HG02642 (cell line): ENCODE results near the gene CMTR1.
"Not testable (repeated sequence)": the region's sequence is repeated elsewhere in the genome, so short reads cannot be mapped to it uniquely, and the experiment has no call there.

Experiments
- ATAC-seq: cut with Tn5 transposase; IDR thresholded peaks from one replicate; pipeline ENCODE4 v1.9.1; 2021; ENCODE audit warnings: mild to moderate bottlenecking; ENCODE audit not compliant: unreplicated experiment, poor library complexity

Gene CMTR1, protein sequence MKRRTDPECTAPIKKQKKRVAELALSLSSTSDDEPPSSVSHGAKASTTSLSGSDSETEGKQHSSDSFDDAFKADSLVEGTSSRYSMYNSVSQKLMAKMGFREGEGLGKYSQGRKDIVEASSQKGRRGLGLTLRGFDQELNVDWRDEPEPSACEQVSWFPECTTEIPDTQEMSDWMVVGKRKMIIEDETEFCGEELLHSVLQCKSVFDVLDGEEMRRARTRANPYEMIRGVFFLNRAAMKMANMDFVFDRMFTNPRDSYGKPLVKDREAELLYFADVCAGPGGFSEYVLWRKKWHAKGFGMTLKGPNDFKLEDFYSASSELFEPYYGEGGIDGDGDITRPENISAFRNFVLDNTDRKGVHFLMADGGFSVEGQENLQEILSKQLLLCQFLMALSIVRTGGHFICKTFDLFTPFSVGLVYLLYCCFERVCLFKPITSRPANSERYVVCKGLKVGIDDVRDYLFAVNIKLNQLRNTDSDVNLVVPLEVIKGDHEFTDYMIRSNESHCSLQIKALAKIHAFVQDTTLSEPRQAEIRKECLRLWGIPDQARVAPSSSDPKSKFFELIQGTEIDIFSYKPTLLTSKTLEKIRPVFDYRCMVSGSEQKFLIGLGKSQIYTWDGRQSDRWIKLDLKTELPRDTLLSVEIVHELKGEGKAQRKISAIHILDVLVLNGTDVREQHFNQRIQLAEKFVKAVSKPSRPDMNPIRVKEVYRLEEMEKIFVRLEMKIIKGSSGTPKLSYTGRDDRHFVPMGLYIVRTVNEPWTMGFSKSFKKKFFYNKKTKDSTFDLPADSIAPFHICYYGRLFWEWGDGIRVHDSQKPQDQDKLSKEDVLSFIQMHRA

GRCh38 chr6:37432916-37433656 is at the start of gene CMTR1:
TSS of gene CMTR1 (plus strand) at chr6:37433221. CDS start at chr6:37435630, 2,409 bp downstream.
- ATAC-seq = peak; percentile 93

DNA sequence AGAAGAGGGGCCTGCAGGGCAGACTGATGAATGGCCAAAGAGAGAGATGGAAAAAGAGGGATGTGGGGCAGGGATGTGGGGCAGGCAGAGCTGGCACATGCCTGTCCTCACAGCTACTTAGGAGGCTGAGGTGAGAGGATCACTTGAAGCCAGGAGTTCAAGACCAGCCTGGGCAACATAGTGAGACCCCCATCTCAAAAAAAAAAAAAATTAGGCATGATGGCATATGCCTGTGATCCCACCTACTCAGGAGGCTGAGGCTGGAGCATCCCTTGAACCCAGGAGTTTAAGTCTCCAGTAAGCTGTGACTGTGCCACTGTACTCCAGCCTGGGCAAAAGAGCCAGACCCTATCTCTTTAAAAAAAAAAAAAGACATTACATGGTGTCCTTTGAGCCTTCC is 44.4 kb upstream of the CMTR1 start:
- ATAC-seq = no peak

- no peak for ATAC-seq
Observed at GRCh38 chr6:37389857-37390256, 43.2 kb upstream of the CMTR1 start.

DNA sequence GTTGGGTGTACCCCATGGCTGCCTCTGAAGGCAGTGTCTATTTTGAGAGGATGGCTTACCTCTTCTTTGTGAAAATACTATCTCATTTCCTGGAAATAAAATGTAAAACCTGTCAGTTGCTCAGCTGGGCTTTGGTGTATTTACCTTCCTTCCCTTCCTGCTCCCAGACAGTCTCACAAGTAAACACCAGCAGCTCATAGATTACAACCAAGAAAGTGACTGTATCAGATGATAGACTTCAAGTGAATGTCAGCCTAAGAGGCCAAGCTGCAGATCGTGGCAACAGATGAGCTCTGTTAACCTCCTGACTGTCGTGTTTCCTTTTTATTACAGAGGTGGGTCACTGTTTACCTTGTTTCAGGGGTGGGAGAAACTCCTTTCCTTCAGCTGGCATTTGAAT is 41.9 kb upstream of the CMTR1 start:
- no peak for ATAC-seq

GRCh38 chr6:37392821-37393220 is 40.2 kb upstream of the CMTR1 start:
- no peak for ATAC-seq

GRCh38 chr6:37393381-37393929 is 39.6 kb upstream of the CMTR1 start:
- no peak for ATAC-seq

- no peak for ATAC-seq
Observed at GRCh38 chr6:37396571-37397180, 36.3 kb upstream of the CMTR1 start.

DNA sequence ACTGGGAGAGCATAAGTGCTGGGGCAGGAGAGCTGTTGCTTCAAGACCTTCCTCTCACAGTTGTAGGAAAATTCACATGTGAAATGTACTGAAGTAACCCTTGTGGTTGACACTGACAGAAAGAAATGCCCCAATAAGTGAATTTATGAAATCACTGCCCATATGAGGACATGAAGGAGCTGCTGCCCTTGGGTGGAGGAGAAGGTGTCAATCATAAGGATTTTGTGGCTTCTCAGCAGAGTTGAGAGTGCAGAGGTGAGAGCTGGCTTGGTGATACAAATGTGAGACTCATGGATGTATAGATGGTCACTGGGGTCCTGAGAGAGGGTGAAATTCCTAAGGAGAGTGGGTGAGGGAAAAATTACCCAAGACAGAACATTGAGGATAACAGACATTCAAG is 33.9 kb upstream of the CMTR1 start:
- ATAC-seq = no peak

DNA sequence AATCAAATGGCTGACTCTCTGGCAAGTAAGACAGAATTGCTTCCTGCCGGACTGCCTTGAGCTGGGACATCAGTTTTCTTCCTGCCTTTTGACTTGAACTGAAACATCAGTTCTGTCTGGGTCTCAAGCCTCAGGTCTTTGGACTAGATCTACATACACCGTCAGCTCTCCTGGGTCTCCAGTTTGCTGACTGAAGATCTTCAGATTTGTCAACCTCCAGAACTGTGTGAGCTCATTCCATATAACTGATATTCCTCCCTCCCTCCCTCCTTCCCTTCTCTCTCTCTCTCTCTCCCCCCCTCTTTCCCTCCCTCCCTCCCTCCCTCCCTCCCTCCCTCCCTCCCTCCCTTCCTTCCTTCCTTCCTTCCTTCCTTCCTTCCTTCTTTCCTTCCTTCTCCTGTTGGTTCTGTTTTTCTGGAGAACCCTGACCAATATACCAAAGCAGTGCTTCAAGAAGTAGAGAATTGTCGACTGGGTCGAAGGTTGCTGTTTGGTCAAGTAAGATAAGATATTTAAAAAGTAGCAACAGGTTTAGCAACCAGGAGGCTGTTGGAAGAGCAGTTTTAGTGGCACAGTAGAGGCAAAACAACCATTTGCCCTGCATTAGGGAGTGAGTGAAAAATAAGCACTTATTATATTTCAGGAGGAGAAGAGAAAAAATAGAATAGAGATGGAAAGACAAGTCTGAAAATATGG is 33.1 kb upstream of the CMTR1 start:
- ATAC-seq = no peak

DNA sequence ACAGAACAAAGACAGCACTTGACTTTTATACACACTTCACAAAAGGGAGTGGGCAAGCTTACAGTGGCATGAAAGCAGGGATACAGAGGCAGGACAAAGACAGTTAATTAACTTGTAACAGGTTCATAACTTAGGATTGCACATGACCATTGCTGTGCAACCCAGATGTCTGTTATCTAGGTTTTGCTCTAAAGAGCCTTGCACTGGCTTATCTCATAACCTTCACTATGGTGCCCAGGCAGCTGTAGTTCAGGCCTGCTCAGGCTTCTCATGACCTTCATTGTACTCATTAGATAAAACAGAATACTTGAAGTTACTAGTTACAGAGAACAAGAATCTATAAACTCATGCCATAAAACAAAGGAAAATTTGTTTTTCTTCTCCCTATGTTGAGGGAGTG is 31.4 kb upstream of the CMTR1 start:
- ATAC-seq = not testable (repeated sequence)

DNA sequence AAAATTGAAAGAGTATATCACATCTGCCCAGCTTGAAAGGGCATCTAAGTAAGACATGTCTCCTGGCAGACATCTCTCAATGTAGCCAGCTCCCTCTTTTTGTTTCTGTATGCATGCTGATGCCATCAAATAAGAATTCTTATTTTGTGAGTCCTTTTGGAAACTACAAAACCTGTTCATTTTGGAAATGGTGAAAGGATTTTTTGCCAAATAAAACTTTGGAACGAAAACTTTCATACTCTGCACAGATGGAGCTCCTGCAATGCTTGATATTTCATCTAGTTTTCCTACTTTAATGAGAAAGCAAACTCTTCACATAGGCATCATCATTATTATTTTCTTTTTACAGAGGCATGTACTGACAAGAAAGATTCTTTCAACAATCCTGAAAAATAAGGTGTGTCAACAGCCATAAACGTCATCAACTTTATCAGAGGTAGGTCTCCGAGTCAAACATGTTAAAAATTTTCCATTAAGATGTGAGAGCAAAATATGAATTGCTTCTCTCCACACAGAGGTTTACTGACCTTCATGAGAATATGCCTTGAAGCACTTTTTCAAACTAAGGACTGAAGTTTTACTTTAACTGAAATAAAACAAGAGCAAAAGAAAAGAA is 26.2 kb upstream of the CMTR1 start:
- no peak for ATAC-seq

GRCh38 chr6:37407948-37408347 is 25.1 kb upstream of the CMTR1 start:
- no peak for ATAC-seq

GRCh38 chr6:37409501-37409900 is 23.5 kb upstream of the CMTR1 start:
- ATAC-seq = no peak

- ATAC-seq = no peak
Observed at GRCh38 chr6:37417393-37417792, 15.6 kb upstream of the CMTR1 start.

DNA sequence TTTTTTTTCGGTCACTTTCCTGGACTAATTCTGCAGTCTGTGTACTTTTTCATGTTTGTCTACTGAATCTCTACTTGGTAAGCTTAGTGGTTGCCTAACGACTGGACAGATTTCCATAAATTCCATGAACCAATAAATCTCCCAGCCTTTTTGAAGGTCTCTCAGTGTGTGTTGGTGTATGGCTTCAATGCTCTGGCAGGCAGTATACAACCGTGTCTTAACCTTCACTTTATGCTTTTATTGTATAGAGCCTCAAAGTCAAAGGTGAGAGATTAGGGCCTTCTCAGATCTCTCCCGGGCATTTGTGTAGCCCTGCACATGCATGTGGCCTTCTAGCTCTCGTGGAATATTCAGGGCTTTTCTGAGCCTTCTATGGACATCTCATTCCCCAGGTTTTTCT is 14.3 kb upstream of the CMTR1 start:
- no peak for ATAC-seq

GRCh38 chr6:37426058-37426944 is 6.7 kb upstream of the CMTR1 start:
- no peak for ATAC-seq

- ATAC-seq = no peak
Observed at GRCh38 chr6:37426945-37427510, 6.0 kb upstream of the CMTR1 start.

GRCh38 chr6:37429352-37429750 is 3.7 kb upstream of the CMTR1 start:
- ATAC-seq = no peak
